GOT3 (cell line): Measurements from ENCODE around the gene SYNGR2.
A peak's percentile ranks its signal among the peaks of the same experiment; 100 is the strongest.
"Not testable (repeated sequence)": the region's sequence is repeated elsewhere in the genome, so short reads cannot be mapped to it uniquely, and the experiment has no call there.

Experiments used
- DNase-seq: peaks from one replicate; lab custom pipeline; 2025; ENCODE audit warnings: mixed read lengths; lab: John Stamatoyannopoulos, UW

SYNGR2 gene

DNA sequence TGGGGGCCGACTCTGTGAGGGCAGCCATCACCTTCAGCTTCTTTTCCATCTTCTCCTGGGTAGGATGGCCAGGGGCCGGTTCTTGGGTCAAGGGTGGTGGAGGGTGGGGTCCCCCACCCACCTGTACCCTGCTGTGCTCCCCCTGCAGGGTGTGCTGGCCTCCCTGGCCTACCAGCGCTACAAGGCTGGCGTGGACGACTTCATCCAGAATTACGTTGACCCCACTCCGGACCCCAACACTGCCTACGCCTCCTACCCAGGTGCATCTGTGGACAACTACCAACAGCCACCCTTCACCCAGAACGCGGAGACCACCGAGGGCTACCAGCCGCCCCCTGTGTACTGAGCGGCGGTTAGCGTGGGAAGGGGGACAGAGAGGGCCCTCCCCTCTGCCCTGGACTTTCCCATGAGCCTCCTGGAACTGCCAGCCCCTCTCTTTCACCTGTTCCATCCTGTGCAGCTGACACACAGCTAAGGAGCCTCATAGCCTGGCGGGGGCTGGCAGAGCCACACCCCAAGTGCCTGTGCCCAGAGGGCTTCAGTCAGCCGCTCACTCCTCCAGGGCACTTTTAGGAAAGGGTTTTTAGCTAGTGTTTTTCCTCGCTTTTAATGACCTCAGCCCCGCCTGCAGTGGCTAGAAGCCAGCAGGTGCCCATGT, 3.3 kb downstream of the SYNGR2 start:
- not testable (repeated sequence) for DNase-seq

DNA sequence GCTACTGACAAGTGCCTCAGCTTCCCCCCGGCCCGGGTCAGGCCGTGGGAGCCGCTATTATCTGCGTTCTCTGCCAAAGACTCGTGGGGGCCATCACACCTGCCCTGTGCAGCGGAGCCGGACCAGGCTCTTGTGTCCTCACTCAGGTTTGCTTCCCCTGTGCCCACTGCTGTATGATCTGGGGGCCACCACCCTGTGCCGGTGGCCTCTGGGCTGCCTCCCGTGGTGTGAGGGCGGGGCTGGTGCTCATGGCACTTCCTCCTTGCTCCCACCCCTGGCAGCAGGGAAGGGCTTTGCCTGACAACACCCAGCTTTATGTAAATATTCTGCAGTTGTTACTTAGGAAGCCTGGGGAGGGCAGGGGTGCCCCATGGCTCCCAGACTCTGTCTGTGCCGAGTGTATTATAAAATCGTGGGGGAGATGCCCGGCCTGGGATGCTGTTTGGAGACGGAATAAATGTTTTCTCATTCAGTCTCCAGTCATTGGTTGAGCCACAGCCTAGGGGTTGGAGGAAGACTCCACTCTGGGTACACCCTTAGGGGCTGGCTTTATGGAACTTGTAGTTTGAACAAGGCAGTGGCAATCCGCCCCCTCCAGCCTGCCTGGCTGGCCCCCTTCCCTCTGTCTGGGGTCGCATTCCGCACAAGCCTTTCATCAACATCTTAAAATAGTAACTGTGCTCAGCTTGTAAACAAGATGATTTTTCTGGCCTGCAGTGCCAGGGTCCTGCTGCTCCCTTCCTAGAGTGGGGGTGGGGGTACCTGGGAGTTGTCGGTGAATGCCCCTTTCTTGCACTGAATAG, 4.1 kb downstream of the SYNGR2 start:
- DNase-seq, result no peak

DNA sequence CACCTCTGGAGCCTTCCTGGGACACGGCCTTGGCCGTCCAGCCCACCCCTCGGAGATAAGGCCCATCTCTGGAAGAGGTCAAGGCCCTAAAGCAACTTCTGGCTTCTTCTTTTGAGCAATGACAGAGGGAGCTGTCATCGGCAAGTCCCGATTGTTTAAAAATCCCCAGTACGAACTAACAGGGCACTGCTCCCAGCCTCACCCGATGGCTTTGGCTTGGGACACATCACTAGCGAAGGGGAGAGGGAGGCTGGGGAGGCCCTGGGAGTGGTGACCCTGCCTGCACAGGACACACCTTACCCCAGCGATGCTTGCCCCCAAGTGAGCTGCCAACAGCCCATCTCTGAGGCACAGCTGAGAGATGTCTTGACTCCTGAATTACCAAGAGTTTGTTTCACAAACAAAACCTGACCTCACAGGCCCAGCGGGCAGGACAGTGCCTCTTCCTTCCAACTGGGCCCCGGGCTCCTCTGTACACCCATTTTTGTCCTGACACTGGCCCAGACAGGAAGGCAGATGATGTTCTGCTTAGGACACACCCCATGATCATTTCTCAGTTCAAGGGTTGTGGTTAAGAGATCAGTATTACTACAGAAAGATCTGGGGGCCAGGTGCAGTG, 4.8 kb downstream of the SYNGR2 start:
- DNase-seq, result no peak

DNA sequence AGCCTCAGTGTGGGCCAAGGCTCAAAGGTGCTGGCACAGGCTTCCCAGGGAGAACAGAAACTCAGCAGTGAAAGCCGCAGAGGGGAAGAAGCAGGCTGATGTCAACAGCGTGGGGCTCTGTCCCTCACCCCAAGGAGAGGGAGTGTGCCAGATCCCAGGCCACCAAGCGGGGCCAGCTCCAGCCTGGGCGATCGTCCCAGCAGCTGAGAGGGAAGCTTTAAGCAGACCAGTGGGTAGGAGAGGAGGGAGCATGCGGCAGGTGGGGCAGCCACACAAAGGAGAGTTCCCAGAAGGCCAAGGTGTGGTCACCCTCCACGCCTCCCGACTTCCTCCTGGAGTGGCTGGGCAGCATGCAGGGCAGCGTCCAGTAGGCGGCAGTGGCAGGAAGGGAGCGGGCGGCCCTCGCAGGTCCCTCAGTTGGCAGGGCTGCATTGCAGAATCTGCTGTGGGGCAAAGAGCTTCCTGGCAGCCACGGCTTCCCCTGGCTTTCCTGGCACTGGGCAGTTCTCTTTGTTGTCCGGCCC, 6.0 kb downstream of the SYNGR2 start:
- no peak for DNase-seq

DNA sequence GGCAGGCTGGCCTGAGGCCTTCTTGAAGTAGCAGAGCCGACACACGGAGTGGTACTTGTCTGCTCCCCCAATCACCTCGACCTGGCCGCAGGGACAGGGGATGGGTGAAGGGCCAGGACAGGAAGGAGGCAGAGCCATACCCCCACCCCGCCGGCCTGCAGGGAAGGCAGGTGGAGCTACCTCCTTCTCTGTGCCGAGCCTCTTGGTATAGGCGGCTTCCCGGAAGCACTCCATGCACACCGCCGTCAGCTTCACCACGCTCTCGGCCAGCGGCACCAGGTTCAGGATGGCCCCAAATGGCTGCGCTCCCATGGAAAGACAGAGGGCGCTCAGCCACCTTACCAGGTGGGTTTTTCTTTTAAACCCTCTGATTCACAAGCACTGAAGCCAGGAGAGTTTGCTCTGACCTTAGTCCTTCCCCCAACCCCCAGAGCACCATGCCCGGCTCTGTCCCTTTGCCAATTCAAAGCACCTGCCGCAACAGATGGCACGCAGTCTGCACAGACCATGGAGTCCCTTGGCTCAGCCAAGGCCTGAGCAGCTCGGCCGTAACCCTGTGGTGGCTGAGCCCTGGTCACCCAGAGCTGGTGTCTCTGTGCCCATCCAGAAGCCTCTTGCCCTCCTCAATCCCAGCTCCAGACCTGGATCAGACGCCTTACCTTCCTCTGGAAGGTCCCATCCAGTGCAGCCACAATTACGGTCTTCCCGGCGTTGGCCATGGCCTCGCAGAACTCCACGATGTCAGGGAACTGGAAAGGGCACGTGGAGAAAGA, 6.7 kb downstream of the SYNGR2 start:
- DNase-seq, result no peak

DNA sequence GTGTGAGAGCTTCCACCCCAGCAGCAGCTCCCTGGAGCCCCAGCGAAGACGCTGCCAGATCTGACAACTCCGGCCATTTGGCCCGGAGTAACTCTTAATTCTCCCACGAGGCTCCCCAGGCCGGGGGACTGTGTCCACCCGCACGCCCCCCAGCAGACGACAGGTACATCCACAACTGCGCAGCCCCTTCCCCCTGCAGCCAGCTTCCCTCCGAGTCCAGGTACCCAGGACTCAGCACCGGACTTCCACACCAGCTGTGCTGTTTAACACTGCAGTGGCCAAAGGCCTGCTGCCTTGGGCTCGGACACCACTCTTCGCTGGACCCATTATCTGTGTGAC, 7.2 kb downstream of the SYNGR2 start:
- no peak for DNase-seq

DNA sequence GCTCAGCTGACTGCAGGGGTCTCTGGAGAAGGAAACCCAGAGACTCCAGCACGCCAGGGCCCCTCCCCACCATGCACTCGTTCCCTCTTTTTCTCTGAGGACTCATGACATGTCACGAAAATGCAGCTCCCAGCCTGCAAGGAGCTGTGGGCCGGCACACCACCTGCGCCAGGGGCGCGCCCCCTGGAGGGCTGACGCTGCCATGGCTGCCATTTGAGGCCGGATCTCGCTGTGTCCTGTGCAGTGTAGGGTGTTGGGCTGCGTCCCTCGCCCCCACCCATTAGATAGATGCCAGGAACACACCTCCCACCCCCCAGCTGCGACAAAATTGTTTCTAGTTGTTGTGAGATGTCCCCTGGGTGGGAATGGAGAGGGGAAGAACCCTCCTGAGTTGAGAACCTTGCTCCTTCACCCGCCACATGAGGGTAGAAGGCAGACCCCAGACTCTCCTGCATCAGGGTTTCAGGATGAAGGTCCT, 8.2 kb downstream of the SYNGR2 start:
- DNase-seq, result no peak

DNA sequence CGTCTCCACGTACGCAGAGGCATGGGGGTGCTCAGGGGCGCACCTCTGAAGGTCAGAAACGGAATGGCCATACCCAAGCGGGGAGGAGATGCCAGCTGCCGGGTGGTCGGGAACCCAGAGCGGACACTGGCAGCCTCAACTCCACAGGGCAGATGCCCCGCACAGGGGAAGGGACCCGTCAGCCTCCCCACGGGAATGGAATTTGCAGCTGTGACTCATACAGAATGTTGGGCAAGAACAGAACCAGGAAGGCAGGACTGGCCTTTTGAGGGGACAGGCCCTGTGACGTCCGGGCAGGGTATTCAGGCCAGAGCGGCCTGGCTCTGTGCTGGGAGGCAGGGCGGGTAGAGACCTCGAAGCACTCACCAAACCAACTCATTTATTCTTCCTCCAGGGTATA, 11.0 kb downstream of the SYNGR2 start:
- DNase-seq, result no peak

DNA sequence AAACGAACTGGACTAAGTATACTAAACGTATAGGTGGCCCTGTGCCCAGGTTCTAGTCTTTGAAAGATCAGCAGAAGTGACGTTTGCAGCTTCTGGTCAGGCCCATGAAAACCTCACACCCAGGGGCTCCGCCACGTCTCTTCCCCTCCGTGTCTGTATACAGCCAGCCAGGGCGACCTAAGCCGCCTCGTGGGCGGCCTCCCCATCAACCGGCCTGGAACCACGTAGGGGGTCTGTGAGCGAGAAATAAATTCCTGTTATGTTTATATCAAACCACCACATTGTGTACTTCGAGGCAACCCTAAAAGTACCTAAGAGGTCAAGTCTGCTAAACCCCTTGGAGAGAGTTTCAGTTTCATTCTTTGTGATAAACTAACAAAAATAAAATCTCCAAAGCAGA, 11.7 kb downstream of the SYNGR2 start:
- no peak for DNase-seq

DNA sequence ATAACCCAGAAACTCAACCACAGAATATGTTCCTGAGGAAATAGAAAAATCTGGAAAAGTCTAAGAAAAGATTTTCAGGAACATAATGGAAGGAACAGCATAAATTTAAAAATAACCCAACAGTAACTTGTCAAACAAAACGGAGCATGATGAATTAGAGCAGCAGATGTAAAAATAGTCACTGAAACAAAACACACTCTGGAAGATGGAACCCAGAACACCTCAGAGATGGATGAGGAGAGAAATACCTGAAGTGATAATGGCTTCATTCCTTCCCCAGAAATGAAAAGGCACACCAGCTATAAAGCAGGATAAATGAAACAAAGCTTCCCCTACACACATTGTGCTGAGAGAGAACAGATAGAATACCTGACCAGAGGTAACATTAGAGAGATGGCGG, 12.1 kb downstream of the SYNGR2 start:
- DNase-seq, result no peak

DNA sequence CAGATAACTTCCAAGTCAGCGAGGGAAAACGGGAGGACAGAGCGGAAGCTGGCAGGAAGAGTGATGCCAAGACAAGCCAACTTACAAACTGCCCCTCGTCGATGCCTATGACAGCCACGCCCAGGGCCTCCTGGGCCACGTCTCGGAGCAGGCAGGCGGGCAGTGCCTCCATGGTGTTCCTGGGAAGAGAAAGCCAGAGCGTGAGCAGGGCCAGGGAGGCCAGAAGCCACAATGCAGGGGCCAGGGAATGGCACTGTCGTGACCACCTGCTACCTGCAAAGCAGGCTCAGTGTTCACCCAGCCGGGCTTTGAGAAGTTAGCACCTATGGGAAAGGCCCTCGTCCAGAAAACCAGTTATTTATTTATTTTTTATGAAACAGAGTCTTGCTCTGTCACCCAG, 14.1 kb downstream of the SYNGR2 start:
- no peak for DNase-seq

DNA sequence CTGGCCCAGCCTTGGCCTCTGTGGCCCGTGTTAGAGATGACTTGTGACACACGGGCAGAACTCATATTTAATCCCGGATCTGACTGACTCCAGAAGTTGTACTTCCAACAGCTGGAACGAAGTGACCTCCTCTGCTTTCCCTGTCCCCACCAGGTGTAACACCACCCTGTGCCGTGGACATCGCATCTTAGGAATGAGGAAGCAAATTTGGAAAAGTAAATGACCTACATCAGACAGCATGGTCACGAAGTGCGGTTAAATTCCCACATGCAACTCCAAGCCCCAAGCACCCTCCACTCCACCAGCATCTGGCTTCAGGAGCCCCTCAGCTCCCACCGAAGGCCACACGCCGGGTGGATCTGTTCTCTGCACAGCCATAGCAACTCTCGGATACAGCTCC, 15.5 kb downstream of the SYNGR2 start:
- no peak for DNase-seq

DNA sequence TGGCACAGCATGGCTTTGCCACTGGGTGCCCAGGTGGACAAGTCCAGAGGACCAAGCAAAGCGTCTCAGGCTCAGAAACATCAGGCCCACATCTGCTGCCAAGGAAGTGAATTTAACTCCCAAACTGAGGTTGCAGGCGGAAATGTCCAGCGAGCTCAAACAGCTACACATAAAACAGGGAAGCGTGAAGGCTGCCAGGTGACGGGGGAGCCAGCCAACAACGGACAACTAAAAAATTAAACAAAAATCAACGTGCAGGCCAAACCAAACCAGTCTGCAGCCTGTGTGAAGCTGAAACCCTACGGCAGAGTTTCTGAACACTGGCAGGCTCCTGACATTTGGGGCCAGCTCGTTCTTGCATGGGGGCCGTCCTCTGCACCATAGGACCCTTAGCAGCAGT, 16.0 kb downstream of the SYNGR2 start:
- no peak for DNase-seq

DNA sequence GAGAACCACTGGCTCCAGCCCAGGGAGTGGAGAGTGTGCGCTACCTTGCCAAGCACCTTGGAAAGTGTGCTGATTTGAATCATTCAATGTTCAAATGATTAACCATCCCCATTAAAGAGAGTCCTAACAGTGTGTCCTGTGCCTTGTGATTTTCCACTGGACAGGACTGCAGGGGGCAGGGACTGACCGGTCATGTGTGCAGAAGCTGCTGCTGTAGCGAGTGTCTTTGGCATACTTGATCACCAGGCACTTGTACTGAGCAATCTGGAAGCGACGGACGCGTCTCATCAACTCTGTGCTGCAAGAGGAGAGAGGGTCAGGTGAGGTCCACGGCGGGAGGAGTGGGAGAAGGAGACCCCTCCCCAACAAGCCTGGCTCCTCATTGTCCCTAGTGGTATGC, 16.5 kb downstream of the SYNGR2 start:
- DNase-seq, result no peak

DNA sequence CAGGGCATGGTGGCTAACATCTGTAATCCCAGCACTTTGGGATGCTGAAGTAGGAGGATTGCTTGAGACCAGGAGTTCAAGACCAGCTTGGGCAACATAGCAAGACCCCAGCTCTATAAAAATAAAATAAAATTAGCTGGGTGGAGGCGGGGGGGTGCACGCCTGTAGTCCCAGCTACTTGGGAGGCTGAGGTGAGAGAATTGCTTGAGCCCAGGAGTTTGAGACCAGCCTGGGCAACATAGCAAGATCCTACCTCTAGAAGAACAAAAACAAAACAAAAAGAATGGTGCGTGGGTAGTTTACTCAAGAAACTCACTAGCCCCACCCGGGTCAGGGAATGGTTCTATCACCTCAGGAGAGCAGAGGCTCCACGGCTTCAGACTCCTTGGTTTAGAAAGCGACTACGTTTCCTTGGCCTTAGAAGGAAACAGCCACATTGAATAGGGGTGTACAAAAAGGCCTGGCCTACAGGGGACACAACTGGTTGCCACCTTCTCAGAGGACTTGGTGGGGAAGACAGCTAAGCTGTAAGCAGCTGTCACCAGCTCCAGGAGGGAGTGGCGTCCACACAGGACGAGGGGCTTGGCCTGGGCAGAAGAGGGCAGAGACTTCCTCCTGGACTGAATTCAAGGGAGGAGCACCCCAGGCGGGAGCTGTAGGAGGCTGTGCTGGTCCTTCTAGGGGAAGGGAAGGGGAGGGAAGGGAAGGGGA, 17.8 kb downstream of the SYNGR2 start:
- DNase-seq, result no peak

DNA sequence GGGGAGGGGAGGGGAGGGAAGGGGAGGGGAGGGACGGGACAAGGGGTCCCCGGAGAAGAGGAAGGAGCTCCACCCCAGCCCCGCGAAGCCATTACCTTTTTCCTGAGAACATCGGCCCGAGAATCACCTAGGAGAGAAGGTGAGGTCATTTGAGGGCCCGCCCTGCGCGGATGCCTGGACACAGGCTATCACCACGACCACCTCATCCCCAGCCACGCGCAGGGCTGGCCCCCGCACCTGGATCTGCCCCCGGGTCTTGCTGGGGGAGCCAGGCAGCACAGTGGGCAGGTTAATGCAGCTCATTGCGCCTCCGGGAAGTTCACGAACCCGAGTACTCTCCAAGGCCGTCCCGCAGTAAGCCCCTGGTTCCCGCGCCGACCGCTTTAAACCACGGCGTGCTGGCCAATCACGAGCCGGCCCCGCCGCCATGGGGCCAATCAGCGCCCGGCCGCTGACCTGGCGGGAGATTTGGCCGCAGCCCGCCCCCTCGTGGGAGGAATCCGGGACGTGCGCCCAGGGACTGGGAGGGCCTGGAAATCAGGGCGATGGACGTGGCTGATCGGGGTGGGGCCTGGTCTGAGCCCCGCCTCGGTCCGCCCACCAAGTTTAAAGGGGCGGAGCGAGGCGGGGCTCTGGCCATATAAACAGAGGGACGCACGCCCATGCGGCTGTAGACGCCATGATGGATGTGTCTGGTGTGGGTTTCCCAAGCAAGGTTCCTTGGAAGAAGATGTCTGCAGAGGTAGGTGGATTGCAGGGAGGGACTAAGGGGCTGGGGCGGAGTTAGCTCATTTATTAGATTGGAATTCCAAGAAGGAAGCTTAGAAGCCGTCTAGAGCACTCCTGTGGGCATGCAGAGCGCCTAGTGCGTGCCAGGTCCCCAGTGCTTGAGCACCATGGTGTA, 18.6 kb downstream of the SYNGR2 start, which contains the start of the genes AFMID and TK1:
TSS of gene AFMID (plus strand) at position 671 of the 904 bp plus-strand sequence. CDS start at position 680, 9 bp downstream.
TSS of gene TK1 (minus strand) at position 361 of the 904 bp plus-strand sequence. CDS start at position 303, 58 bp downstream.
- peak; percentile 94 for DNase-seq

DNA sequence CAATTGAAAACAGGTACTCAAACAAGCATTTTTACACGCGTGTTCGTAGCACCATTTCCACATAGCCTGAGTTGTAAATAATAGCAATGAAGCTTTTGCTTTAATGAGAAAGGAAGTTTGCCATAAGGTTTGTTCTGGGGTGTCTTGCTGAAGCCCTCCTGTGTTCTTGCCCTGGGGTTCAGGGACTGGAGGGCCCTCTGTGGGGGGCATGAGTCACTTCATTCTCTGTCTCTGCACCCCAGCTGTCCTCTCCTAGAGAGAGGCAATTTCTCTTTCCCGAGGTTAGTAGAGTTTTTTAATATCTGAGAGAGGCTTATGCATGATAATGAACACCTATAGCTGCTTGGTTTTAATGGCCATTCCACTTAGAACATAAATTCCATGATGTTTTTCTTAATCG, 28.3 kb downstream of the SYNGR2 start:
- DNase-seq, result no peak

DNA sequence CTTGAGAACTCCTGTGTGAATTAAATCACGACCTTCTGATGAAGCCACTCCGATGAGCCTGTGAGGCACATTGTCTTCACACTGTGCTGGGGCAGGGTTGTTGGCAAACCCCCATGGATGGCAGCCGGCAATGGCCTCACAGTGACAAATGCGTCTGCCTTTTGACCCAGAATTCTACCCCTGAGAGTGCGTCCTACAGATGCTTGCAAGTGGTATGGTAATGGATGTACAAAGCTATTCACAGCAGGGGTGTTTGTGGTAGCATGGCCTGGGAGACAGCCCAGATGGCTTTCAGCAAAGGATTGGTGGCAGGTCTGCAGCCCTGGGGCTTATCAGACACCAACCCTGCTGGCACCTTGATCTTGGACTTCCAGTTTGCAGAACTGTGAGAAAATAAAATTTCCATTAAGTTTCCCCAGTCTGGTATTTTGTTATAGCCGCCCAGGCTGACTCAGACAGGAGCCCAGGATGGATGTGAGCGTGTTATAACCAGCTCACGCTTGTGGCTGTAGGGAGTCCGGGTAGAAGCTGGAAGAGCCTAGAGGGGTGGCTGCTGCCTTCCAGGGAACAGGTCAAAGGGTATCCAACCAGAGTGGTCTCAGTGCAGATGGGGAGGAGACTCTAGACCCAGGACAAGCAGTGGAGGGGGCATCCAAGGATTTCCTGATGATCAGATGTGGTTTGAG, 28.9 kb downstream of the SYNGR2 start:
- no peak for DNase-seq

DNA sequence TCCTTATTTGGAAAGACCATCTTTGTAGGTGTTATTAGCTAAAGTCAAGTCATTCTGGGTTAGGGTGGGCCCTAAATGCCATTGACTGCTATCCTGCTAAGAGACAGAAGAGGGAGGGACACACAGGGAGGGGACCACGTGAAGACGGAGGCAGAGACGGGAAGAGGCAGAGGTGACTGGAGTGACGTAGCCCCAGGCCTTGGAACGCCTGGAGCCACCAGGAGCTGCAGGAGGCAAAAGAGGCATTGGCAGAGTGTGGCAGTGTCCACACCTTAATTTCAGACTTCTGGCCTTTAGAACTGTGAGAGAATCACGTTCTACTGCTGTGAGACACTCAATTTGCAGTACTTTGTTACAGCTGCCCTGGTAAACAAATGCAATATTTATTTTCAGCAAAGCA, 32.1 kb downstream of the SYNGR2 start:
- DNase-seq, result no peak

DNA sequence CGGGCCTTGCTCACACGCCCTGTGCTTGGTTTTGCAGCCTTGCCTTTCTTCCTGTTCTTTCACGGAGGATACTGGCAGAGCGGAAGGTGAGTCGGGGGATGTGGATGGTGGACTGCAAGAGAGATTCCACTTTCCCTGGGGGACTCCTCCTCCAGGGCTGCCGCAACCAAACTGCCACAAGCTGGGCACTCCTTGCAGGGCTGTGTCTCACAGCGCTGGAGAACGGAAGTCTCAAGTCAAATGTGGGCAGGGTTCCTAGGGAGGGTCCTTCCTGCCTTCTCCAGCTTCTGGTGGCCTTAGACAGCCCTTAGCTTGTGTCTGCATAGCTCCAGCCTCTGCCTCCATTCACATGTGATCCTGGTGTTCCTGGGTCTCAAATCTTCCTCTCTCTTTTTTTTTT, 34.3 kb downstream of the SYNGR2 start:
- no peak for DNase-seq
